ENCODE measurements around the gene DRAXIN.
A peak's percentile ranks its signal among the peaks of the same experiment; 100 is the strongest.

DRAXIN gene

DNA sequence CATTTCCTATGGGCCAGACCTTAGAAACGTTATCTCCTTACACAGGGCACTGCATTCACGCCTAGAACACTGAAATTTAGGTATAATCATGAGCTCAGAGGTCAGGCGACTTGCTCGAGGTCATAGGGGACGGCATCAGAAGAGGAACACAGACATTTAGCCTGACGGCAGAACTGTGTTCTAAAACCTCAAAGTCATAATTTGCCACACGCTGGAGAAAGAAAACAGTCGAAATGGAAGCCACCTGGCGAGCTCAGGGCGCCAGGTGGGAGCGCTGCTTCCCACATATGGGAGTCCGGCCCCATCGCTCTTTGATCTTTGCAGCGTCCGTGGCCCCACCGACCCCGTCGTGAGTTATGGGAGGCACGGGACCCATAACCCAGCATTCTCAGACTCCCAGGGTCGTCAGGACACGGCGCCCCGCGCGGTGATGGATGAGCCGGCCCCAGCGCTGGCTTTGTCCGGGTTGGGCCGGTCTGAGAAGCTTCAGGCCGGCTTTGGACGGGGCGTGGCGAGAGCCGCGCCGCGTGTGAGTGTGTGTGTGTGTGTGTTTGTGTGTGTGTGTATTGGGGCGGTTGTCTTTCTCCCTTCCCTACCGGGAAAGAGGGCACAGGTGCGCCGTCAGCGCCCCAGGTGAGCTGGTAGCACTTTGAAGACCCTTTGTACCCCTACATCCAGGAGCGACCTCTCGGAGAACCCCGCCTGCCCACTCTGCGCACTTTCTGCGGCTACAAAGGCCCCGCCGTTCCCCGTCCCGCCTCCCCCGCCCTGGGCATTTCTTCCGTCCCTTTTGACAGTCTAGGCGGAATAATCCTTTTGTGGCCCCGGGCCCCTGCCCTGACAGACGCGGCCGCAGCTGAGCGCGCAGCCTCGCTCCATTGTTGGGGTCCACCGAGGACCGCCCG, 861 bp upstream of the DRAXIN start:
- DNase-seq: no peak

DNA sequence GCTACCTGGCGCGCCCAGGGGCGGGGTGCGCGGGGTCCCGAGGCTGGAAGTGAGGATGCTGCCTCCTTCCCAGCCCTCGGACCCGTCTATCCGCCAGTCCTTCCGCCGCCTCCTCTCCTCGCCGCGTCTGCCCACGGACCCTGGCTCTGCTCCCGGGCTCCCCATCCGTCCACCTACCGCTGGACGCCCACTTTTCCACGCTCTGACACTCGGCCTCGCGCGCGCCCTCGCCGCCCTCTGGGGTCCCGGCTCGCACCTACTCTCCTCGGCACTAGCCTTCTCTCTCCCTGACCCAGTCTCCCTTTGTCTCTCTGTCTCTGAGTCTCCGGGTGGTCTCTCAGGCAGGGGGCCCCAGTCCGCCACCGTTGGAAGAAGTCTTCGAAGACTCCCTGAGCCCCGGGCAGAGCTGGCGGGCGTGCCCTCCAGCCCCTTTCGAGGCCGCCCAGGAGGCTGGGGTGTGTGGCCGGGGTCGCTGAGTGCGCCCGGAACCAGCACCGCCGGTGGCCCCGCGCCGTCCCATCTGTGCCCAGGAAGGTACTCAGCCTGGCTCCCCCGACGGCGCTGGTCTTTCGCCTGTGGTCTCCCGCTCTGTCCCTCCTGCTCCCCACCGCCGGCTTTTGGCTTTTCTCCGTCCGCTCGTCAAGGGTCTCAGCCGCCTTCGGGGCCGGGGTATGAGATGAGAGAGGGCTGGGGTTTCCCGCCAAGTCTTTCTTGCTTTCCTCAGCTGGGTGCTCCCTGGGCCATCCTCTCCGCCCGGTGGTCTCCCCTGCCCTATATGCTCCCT, 610 bp downstream of the DRAXIN start:
- no peak for DNase-seq

DNA sequence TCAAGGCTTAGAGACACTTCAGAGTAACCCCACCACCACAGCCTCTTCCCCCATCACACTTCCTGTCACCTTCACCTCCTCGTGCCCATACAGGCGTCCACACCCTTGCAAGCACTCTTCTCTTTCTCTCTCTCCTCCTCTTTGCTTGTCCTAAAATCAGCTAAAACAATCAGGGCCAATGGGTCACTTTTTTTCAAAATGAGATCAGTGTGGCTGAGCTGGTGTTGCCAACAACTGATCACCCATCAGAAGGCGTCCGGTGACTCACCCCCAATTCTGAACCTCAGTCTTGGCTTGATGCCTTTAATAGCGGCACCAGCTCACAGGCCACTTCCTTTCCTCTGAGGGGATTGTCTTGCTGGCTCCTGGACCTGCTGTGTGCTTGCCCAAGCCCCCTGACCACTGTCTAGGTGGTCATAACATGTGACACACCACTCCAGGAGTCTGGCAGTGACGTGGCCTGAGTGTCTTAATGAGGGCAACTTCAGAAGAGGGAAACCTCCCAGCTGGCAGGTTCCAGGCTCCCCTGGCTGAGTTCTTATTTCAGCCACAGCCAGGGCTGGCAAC, 1.6 kb downstream of the DRAXIN start:
- peak; percentile 51 for DNase-seq

DNA sequence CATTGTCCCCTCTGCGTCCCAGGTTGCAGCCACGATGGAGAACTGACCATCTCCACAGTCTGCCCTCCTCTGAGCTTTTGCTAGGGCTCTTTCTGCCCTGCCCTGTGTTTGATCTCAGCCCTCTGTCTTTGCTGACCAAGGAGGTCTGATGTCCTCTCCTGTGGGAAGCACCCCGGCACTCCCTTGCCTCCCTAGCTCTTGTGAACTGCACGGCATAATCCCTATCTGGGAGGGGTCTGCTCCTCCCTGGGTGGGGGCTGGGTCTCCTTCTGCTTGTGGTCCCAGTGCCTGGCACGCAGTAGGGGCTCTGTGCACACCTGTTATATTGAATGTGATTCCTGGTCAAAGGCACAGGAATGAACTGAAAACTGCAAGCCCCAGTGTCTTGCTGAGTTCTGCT, 2.4 kb downstream of the DRAXIN start:
- DNase-seq: no peak

DNA sequence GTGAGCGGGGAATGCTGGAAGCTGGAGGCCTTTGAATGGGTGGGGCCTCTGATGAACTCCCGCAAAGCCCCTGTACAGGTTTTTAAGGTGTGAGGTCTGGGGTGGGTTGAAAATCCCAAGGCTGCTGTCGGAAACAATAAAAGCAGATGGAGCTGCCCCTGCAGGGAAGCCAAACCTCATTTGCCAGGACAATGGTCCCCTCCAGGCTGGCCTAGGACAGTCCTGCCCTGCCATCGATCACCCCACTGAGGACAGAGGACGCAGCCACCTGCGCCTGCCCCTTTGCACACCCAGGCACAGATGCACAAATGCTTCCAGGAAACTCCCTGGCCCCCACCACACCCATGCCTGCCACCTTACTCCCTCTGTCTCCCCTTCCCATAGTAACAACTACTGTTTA, 4.4 kb downstream of the DRAXIN start:
- DNase-seq: no peak

DNA sequence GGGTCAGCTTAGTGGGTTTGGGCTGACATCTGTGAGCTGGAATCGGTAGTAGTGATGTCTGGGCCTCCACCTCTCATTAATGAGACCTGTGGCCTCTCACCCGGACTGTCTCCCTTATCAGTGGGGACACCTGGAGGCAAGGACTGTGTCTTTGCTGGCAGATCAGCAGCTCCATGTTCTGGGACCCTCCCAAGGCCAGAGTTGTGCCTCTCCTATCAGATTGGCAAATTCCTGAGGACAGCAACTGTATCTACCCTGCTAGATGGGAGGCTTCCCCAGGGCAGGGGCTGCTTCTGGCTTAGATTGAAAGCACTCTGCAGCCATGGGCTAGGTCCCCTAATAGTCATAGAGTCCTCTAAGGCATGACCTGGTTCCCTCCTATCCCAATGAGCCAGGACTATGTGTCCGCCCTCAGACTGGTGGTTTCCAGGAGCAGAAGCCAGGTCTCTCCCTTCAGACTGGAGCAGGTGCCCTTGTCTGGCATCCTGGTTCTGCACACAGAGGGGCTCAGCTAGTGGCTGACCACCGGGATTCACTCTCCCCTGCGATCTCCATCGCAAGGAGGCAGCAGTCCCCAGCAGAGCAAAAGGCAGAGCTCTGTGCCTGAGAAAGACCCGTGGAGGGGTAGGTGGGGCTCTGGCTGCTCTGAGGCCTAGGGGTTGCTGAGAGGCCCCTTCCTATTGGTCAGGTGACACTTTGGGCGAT, 5.8 kb downstream of the DRAXIN start:
- DNase-seq: no peak

DNA sequence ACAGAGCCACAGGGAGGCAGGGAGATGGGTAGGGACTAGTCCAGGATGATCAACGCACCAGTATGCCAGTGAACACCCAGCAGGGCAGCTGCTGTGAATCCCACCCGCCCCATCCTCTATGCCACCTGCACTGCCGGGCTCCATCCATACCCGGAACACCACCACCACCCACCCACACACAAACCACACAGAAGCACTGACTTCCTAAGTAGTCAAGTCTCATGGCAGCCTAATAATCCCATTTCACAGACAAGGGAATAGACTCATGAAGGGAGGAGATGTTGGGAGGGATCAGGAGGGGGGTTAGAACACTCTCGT, 6.3 kb downstream of the DRAXIN start:
- DNase-seq: no peak

DNA sequence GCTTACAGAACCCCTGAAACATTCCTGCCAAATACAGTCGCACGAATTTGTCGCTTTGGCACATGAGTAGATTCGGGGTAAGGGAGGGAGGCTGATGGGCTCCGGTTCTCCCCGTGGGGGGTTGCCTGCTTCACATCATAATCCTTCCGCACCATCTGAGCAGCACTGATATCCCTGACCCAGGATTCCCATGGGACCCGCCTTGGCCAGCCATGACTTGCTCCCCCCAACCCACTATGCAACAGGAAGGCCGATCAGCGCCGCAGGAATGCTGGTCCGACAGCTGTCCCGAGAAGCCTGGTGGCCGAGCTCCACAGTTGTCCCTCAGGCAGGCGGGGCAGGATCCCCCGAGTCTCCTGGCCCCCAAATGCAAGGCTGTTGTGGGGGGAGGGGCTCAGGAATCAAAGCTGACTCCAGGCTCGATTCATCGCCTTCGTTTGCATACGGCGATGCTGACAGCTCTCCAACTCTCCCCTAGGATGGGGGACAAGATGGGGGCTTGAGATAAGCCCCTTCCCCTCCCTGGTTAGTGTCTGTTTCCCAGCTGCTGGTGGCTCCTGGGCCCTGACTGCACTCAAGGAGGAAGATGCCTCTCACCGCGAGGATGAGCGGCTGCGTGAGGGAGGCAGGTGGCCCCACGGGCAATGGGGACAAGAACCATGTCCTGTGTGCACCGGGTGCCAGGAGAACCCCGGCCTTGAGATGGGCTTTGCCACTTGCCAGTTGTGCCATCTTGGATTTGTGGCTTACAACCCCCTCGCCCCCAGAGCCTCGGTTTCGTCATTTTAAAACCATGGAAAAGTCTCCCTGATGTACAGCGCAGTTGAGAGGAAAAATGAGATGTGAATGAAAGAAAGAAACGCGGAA, 9.3 kb downstream of the DRAXIN start:
- DNase-seq: no peak

DNA sequence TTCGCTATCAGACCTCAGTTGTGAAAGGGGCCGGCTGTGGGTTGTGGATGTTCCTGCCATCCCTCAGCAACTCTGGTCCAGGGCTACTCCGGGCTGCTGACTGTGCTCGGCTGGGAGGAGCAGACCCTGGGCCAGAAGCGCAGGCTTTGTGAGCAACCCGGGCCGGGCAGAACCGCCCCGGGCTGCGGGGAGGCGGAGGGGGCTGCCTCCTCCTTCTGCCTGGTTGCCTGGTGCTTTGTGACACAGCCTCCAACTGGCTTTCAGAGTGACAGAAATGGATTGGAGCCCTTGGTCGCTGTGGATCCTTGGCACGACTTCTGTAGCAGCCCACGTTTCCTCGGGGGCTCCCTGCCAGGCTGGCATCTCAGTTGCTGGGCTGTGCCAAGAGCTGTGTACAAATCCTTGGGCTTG, 10.0 kb downstream of the DRAXIN start:
- no peak for DNase-seq

DNA sequence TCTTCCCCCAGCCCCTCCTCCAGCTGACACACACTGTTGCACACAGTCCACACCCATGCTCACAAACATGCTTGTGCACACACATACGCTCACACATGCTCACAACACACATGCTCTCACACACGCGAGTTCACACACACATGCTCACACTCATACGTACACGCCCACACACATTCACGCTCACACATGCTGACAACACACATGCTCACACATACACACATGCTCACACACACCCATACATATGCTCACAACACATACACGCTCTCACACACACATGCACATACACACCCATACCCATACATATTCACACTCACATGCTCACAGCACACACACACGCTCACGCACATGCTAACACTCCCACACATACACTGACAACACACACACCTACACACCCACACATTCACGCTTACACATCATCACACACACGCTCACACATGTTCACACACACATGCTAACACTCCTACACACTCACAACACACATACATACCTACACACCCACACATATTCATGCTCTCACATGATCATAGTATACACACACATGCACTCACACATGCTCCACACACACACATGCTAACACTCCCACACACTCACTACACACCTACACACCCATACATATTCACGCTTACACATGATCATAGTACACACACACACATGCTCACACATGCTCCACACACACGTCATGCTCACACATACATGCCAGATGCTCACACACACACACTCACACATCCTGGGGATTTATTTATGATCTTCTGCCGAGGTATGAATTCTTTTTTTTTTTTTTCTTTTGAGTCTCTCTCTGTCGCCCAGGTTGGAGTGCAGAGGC, 10.7 kb downstream of the DRAXIN start:
- no peak for DNase-seq

DNA sequence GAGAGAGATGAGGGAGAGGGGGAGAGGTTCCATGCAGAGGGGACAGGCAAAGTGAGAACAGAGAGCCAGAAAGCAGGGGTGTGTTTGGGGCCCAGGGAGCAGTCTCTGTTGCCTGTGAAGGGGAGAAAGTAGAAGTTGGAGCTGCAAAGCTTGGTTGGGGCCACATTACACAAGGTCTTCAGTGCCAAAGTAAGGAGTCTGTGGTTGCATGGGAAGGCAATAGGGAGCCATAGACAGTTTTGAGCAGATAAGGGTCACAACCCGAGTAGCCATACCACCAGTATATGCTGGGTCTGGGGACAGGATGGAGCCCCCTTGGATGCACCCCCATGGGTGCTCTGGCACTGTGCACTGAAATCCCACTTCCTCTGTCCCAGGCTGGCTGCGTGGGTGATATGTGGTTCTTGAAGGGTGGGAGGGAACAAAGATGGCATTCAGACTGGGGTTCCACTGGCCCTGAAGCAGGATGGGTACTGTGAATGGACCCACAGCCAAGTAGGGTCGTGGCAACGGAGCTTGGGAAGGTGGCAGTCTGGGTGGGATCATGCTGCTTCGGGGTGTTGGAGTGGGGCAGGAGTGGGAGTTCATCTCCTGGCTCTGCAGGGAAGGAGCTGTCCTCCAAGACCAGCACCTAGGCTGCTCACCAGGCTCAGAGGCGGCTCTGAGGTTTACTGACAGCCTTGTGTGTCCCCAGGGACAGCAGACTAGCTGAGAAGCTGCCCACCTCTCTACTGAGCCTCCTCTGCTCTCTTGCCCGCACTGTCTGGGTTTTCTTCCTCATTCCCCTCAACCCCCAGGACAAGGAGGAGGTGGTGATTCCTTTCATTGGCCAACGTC, 12.1 kb downstream of the DRAXIN start:
- no peak for DNase-seq

DNA sequence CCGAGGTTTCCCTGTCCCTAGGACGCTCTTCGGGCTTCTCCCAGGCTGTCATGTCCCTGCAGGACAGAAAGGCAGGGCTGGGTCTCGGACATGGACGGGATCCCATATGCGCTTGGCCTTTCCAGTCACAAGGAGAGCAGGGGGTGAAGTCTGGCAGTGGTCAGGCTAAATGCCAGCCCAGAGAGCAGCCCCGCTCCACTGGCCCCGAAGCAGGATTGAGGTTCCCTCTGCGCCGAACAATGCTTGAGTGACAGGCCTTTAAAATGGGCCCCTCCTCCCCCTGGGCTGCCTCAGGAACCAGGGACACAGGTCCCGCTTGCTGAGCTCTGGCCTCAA, 12.7 kb downstream of the DRAXIN start:
- no peak for DNase-seq

DNA sequence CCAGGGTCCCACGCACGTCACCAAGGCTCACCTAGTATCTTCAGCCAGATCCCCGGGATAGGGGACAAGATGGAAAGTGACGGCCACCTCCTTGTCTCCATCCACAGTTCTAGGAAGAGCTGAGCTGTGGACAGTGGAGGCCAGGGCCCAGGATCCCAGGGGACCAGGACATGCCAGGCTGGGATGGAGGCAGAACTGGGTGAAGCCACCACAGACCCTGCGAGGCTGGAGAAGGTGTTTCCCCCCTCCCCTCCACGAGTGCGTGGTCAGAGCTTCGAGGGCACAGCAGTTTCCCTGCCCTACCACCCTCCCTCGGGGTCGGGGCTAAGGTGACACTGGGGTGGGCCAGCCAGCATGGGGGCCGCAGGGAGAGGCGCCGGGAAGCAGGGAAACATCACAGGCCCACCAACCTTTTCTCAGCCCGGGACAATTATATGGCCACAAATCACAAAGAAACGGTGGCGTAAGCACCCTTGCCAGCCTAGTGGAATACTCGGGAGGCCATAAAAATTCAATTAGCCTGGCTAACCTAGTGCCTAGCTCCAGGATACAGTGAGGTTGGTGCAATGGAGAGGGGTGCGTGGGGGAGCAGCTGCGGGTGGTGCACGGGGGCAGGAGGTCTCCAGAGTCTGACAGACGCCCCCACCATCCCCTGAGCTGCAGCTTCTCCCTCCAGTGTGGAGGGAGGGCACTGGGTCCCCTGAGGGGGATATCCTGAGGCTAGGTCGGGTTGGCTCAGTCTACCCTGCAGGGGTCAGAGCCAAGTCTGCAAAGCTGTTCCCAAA, 13.4 kb downstream of the DRAXIN start:
- DNase-seq: no peak

DNA sequence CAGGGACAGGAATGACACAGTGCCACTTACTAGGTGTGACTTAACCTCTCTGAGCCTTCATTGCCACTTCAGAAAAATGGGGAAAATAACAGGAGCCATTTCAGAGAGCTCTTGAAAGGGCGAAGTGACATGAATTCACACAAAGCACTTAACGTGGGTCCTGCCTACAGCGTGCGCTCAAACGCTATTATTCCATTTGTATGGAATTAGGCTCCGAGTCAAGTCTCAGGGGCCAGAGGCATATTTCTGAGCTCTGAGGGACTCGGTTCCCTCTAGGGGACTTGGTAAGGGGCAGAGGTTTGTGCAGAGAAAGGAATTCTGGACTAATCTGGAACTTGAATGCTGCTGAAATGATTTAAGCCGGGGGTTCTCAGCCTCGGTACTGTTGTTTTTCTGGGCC, 14.1 kb downstream of the DRAXIN start:
- no peak for DNase-seq

DNA sequence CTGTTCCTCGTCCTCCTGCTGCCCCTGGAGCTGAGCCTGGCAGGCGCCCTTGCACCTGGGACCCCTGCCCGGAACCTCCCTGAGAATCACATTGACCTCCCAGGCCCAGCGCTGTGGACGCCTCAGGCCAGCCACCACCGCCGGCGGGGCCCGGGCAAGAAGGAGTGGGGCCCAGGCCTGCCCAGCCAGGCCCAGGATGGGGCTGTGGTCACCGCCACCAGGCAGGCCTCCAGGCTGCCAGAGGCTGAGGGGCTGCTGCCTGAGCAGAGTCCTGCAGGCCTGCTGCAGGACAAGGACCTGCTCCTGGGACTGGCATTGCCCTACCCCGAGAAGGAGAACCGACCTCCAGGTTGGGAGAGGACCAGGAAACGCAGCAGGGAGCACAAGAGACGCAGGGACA, 14.8 kb downstream of the DRAXIN start:
- no peak for DNase-seq

DNA sequence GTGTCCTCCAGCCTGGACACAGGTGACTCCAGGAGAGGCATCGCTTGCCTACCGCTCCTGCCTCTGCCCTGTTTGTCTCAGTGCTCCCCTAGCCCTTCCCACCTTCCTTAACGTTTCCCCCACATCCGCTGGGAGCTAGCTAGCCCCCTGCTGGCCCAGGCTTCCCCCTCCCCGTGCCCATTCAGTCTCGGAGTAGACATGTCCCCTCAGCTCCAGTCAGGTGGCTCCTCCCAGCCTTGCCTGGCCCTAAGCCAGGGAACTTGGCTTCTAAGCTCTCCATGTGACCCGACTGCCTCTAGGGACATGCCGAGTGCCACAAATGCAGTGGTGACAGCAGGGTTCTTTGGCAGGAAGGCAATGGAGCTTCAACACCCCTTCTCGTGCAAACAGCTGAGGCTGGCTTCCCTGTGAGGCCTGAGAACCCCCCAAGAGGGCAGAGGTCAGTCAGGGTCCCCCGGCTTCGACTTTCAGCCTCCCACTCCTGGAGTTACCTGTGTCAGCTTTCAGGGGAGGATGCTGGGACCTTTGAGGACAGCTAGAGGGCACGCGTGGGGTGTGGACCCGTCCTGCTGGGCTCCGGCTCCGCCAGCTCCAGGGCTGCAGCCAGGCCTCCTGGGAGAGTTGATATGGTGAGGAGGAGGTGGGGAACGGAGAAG, 16.2 kb downstream of the DRAXIN start:
- no peak for DNase-seq

DNA sequence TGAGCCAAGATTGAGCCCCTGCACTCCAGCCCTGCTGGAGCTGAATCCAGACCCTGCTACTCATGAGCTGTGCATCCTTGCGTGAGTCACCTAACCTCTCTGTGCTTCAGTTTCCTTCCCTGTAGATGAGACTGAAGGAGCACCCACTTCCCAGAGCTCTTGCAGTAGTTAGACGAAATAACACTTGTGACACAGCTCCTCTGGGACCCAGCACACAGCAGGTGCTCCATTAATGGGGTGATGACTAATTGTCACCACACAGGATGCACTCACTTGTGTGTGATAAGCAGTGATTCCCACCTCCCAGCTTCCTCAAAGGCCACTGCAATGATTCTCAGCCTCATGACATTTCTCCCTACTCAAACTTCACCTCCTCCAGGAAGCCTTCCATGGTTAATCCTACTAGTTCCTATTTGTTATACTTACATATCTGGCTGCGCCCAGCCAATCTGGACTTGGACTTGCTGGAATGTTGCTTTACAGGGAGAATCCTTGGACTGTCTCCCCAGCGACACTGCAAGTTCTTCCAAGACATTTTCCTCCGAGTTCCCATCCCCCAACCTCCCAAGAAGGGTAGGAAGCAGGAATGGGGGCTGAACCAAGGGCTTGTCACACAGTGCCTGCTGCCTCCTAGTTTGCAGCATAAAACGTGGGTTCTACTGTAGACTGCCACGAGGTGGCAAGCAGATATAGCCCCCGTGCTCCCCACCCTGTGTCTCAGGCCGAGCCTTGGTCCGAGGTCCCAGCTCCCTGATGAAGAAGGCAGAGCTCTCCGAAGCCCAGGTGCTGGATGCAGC, 17.2 kb downstream of the DRAXIN start:
- DNase-seq: no peak

DNA sequence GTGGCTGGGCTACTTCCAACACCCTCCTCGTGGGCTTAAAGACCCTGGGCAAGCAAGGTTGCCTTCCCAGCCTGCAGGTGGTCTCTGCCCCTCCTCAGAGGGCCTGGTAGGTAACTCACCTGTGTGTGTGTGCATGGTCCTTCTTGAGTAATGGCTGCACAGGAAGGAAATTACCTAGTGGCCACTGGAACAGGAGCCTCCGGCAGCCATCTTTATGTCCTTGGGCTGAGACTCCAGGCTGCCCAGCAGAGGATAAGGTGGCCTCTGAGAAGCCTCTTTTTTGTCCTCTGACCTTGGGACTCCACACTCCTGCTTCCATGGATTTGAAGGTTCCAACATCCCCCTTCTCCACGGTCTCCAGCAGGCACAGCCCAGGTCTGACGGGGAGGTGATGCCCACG, 20.0 kb downstream of the DRAXIN start:
- DNase-seq: no peak

Measured in activated CD8-positive, alpha-beta memory T cell treated with anti-CD3 and anti-CD28 coated beads, Interleukin-2, amount 50 U/mL, for 4 hours (primary cell).